ENCODE data around the gene GOSR2. TPM values are rescaled to one million over a fixed set of nuclear protein-coding genes. Genes with fewer than 3 reads are reported as not detected.

GOSR2 gene
- total and polyA plus RNA-seq, 2 donors (not counting 3 experiments of a cell fraction or from before 2014, with no cell fraction given): 48.6 to 54.7 TPM

DNA sequence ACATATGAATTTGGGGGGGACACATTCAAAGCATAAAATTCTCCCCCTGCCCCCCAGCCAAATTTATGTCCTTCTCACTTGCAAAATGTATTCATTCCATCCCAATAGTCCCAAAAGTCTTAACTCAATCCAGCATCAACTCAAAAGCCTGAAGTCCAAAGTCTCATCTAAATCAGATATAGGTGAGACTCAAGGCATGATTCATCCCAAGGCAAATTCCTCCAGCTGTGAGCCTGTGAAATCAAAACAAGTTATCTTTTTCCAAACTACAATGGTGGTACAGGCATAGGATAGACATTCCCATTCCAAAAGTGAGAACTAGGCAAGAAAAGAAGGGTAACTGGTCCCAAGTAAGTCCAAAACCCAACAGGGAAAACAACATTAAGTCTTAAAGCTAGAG lies 5.9 kb upstream of the GOSR2 start:
- Histone ChIP-seq H3K9me3 (replicated peaks; ENCODE audit: control insufficient read depth, insufficient read depth, low read length) (no peaks in the 10 kb centered on the region), H3K9ac (replicated peaks; ENCODE audit: extremely low read depth, insufficient read depth, low read length) (no peak overlapping the region), H3K4me1 (ENCODE audit: control insufficient read depth, extremely low read depth, insufficient read depth, low read length) (no peaks in the 10 kb centered on the region), H3K27me3 (ENCODE audit: control insufficient read depth in 2 of 2, insufficient read depth in 2 of 2, low read length in 2 of 2) (no peaks in the 10 kb centered on the region), H3K4me3 (replicated peaks in 1 of 3; ENCODE audit: insufficient read depth in 1 of 3, low read depth in 1 of 3, low read length in 3 of 3) (no peak overlapping the region), H2AFZ (ENCODE audit: low read depth, low read length) (no peak overlapping the region), H3K9me1 (replicated peaks; ENCODE audit: control insufficient read depth, extremely low read depth, insufficient read depth, low read length) (no peaks in the 10 kb centered on the region), H3K4me2 (ENCODE audit: insufficient read depth, low read length) (no peak overlapping the region), H3K36me3 (ENCODE audit: control insufficient read depth in 2 of 2, extremely low read depth in 1 of 2, insufficient read depth in 2 of 2, low read length in 2 of 2) (no peaks in the 10 kb centered on the region), H3K27ac (ENCODE audit: insufficient read depth, low read depth, low read length) (no peak overlapping the region), H4K20me1 (replicated peaks; ENCODE audit: control insufficient read depth, extremely low read depth, insufficient read depth, low read length) (no peaks in the 10 kb centered on the region), H3K79me2 (ENCODE audit: control insufficient read depth, insufficient read depth, low read length) (no peaks in the 10 kb centered on the region)
- no TSS peak for BruUV-seq (replicated peaks)
- dilution Hi-C loops (cut with MboI; ENCODE audit: extremely low pct_ligation_motif_present, low sequenced_read_pairs) (no loop called here), intact Hi-C loops (cut with micrococcal nuclease) (no loop called here)
- ChIA-PET POLR2A (no interaction called here), CTCF (interaction anchor here (1.1 to 3.1 kb wide), 2 partner anchors 25 to 46 kb away, joined by 3 to 15 read pairs; no protein-coding TSS in a partner anchor)
- TF ChIP-seq FOS (IDR thresholded peaks at IDR 0.05; ENCODE audit: borderline replicate concordance, insufficient read depth, low read length): no peak
- no peak for TF ChIP-seq POLR2AphosphoS5 (IDR thresholded peaks at IDR 0.05; ENCODE audit: insufficient read depth, low read depth, low read length)
- TF ChIP-seq EZH2 (IDR thresholded peaks at IDR 0.05; ENCODE audit: borderline replicate concordance, low read depth, low read length, severe bottlenecking): no peak
- TF ChIP-seq JUN (IDR thresholded peaks at IDR 0.05; ENCODE audit: borderline replicate concordance, insufficient read depth, insufficient read length, low read depth): no peak
- DNase-seq (ENCODE audit: low read depth, low spot score) (no peak), FAIRE-seq (no peak)

DNA sequence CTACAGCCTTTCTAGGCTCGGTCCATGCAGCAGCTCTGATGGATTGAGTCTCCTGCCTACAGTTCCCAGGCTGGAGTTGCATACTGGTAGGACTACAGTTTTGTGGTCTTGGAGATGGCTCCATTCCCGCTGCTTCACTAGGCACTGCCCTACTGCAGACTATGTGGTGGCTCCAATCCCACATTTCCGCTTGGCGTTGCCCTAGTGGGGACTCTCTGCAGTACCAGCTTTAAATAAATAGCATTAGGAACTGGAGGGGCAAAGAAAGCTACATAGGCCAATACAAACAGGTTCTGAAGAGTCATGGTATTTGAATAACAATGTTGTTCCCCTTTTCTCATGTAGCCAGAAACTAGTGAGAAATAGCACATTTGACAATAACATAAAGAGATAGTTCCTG lies 5.4 kb upstream of the GOSR2 start:
- Histone ChIP-seq H2AFZ (ENCODE audit: low read depth, low read length) (no peak overlapping the region), H3K4me3 (replicated peaks in 1 of 3; ENCODE audit: insufficient read depth in 1 of 3, low read depth in 1 of 3, low read length in 3 of 3) (no peak overlapping the region), H3K27ac (ENCODE audit: insufficient read depth, low read depth, low read length) (no peak overlapping the region), H3K36me3 (ENCODE audit: control insufficient read depth in 2 of 2, extremely low read depth in 1 of 2, insufficient read depth in 2 of 2, low read length in 2 of 2) (no peaks in the 10 kb centered on the region), H3K9ac (replicated peaks; ENCODE audit: extremely low read depth, insufficient read depth, low read length) (no peak overlapping the region), H3K27me3 (ENCODE audit: control insufficient read depth in 2 of 2, insufficient read depth in 2 of 2, low read length in 2 of 2) (no peaks in the 10 kb centered on the region), H3K9me1 (replicated peaks; ENCODE audit: control insufficient read depth, extremely low read depth, insufficient read depth, low read length) (no peaks in the 10 kb centered on the region), H3K4me2 (ENCODE audit: insufficient read depth, low read length) (no peak overlapping the region), H3K79me2 (ENCODE audit: control insufficient read depth, insufficient read depth, low read length) (no peaks in the 10 kb centered on the region), H3K9me3 (replicated peaks; ENCODE audit: control insufficient read depth, insufficient read depth, low read length) (no peaks in the 10 kb centered on the region), H4K20me1 (replicated peaks; ENCODE audit: control insufficient read depth, extremely low read depth, insufficient read depth, low read length) (no peaks in the 10 kb centered on the region), H3K4me1 (ENCODE audit: control insufficient read depth, extremely low read depth, insufficient read depth, low read length) (no peaks in the 10 kb centered on the region)
- TF ChIP-seq JUN (IDR thresholded peaks at IDR 0.05; ENCODE audit: borderline replicate concordance, insufficient read depth, insufficient read length, low read depth) (no peak), GATA2 (IDR thresholded peaks at IDR 0.05; ENCODE audit: insufficient read depth, insufficient read length, low read depth, low read length) (no peak), MYC (IDR thresholded peaks at IDR 0.05; ENCODE audit: low read depth, low read length) (no peak), EZH2 (IDR thresholded peaks at IDR 0.05; ENCODE audit: borderline replicate concordance, low read depth, low read length, severe bottlenecking) (no peak), POLR2A (IDR thresholded peaks at IDR 0.05; ENCODE audit: low read depth, low read length) (no peak), POLR2AphosphoS5 (IDR thresholded peaks at IDR 0.05; ENCODE audit: insufficient read depth, low read depth, low read length) (no peak), FOS (IDR thresholded peaks at IDR 0.05; ENCODE audit: borderline replicate concordance, insufficient read depth, low read length) (no peak)
- TF ChIP-seq, protein P1, sequence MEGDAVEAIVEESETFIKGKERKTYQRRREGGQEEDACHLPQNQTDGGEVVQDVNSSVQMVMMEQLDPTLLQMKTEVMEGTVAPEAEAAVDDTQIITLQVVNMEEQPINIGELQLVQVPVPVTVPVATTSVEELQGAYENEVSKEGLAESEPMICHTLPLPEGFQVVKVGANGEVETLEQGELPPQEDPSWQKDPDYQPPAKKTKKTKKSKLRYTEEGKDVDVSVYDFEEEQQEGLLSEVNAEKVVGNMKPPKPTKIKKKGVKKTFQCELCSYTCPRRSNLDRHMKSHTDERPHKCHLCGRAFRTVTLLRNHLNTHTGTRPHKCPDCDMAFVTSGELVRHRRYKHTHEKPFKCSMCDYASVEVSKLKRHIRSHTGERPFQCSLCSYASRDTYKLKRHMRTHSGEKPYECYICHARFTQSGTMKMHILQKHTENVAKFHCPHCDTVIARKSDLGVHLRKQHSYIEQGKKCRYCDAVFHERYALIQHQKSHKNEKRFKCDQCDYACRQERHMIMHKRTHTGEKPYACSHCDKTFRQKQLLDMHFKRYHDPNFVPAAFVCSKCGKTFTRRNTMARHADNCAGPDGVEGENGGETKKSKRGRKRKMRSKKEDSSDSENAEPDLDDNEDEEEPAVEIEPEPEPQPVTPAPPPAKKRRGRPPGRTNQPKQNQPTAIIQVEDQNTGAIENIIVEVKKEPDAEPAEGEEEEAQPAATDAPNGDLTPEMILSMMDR (IDR thresholded peaks at IDR 0.05; ENCODE audit: extremely low read depth in 1 of 2, insufficient read depth in 1 of 2, low read depth in 1 of 2, low read length in 2 of 2): no peak
- TF ChIP-seq, protein P2, sequence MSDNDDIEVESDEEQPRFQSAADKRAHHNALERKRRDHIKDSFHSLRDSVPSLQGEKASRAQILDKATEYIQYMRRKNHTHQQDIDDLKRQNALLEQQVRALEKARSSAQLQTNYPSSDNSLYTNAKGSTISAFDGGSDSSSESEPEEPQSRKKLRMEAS (IDR thresholded peaks at IDR 0.05; ENCODE audit: insufficient read depth, insufficient read length): no peak
- FAIRE-seq: no peak
- POLR2A ChIA-PET: no interaction called here
- dilution Hi-C loops (cut with MboI; ENCODE audit: extremely low pct_ligation_motif_present, low sequenced_read_pairs): no loop called here
- intact Hi-C loops (cut with micrococcal nuclease): no loop called here
- no TSS peak for BruUV-seq (replicated peaks)
- no peak for DNase-seq (ENCODE audit: low read depth, low spot score)
- CTCF ChIA-PET: interaction anchor here (1.1 to 3.1 kb wide), 2 partner anchors 24 to 47 kb away, joined by 3 to 15 read pairs; no protein-coding TSS in a partner anchor
